Immature natural killer cell (primary cell): ENCODE measurements around the gene TSBP1. TPM values are rescaled to one million over a fixed set of nuclear protein-coding genes. Genes with fewer than 3 reads are reported as not detected.

Experiments
- DNase-seq, 3 donors: peaks; one replicate each; pipeline ENCODE4 v3.0.0; 2022; ENCODE audit warnings: mixed read lengths in 1 of 3
- H3K27ac Mint-ChIP-seq, 6 donors: one replicate each; pipeline ENCODE4 v1.8.0; 2020; ENCODE audit warnings: mixed read lengths in 6 of 6, mild to moderate bottlenecking in 5 of 6, inconsistent platforms in 4 of 6, moderate library complexity in 3 of 6
- H3K27me3 Mint-ChIP-seq, 3 donors: one replicate each; pipeline ENCODE4 v1.8.0; 2020 to 2021; ENCODE audit warnings: low read depth in 3 of 3, mild to moderate bottlenecking in 3 of 3, mixed read lengths in 3 of 3, moderate library complexity in 3 of 3, inconsistent platforms in 1 of 3
- H3K36me3 Mint-ChIP-seq, 3 donors: one replicate each; pipeline ENCODE4 v1.8.0; 2020; ENCODE audit warnings: mixed read lengths in 3 of 3, inconsistent platforms in 2 of 3, mild to moderate bottlenecking in 2 of 3
- H3K4me1 Mint-ChIP-seq, 2 donors: one replicate each; pipeline ENCODE4 v1.8.0; 2020; ENCODE audit warnings: inconsistent platforms in 2 of 2, mild to moderate bottlenecking in 2 of 2, mixed read lengths in 2 of 2, moderate library complexity in 1 of 2
- H3K4me3 Mint-ChIP-seq, 5 donors: one replicate each; pipeline ENCODE4 v1.8.0; 2020; ENCODE audit warnings: mild to moderate bottlenecking in 5 of 5, mixed read lengths in 5 of 5, inconsistent platforms in 3 of 5, moderate library complexity in 3 of 5
- H3K9me3 Mint-ChIP-seq, 6 donors: one replicate each; pipeline ENCODE4 v1.8.0; 2020; ENCODE audit warnings: mild to moderate bottlenecking in 6 of 6, mixed read lengths in 6 of 6, inconsistent platforms in 4 of 6, moderate library complexity in 3 of 6
- polyA plus RNA-seq, 3 donors: library from polyadenylated mRNA; unstranded; fragments of 300-500 nt; fragmentation: Illumina TruSeq; gene quantifications; one replicate each; pipeline ENCODE4 v1.2.3, GENCODE V29; 2021

The TSBP1 gene, protein sequence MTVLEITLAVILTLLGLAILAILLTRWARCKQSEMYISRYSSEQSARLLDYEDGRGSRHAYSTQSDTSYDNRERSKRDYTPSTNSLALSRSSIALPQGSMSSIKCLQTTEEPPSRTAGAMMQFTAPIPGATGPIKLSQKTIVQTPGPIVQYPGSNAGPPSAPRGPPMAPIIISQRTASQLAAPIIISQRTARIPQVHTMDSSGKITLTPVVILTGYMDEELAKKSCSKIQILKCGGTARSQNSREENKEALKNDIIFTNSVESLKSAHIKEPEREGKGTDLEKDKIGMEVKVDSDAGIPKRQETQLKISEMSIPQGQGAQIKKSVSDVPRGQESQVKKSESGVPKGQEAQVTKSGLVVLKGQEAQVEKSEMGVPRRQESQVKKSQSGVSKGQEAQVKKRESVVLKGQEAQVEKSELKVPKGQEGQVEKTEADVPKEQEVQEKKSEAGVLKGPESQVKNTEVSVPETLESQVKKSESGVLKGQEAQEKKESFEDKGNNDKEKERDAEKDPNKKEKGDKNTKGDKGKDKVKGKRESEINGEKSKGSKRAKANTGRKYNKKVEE
- not detected for polyA plus RNA-seq

- Mint-ChIP-seq H3K27me3 (peaks cover 2 to 10% (median 4%) of the 10 kb centered on the region in 3 donors), H3K4me1 (no peaks in the 10 kb centered on the region), H3K36me3 (no peaks in the 10 kb centered on the region), H3K9me3 (no peaks in the 10 kb centered on the region), H3K4me3 (no peak within 1 kb of the TSS), H3K27ac (no peak within 1 kb of the TSS)
- no peak for DNase-seq
These were observed at the start of gene TSBP1 for GRCh38 chr6:32371803-32372202. TSBP1 (minus strand) TSS chr6:32371903; CDS start chr6:32371706, 197 bp downstream.

- H3K4me3 Mint-ChIP-seq = no peak overlapping the region
- no peak overlapping the region for H3K27ac Mint-ChIP-seq
- H3K36me3 Mint-ChIP-seq = no peaks in the 10 kb centered on the region
- peaks cover 0 to 1% (median 0%) of the 10 kb centered on the region in 6 donors for H3K9me3 Mint-ChIP-seq
- H3K4me1 Mint-ChIP-seq = peaks cover 7 to 9% of the 10 kb centered on the region in 2 donors
- no peak for DNase-seq
- H3K27me3 Mint-ChIP-seq = peaks cover 6 to 27% (median 14%) of the 10 kb centered on the region in 3 donors
These were observed 44.3 kb upstream of the TSBP1 start for GRCh38 chr6:32416036-32416435.

- no peaks in the 10 kb centered on the region for H3K36me3 Mint-ChIP-seq
- peak overlapping the region in 1 of 6 donors; percentile 24 for H3K27ac Mint-ChIP-seq
These were observed 43.9 kb upstream of the TSBP1 start for GRCh38 chr6:32415521-32416019.

DNA sequence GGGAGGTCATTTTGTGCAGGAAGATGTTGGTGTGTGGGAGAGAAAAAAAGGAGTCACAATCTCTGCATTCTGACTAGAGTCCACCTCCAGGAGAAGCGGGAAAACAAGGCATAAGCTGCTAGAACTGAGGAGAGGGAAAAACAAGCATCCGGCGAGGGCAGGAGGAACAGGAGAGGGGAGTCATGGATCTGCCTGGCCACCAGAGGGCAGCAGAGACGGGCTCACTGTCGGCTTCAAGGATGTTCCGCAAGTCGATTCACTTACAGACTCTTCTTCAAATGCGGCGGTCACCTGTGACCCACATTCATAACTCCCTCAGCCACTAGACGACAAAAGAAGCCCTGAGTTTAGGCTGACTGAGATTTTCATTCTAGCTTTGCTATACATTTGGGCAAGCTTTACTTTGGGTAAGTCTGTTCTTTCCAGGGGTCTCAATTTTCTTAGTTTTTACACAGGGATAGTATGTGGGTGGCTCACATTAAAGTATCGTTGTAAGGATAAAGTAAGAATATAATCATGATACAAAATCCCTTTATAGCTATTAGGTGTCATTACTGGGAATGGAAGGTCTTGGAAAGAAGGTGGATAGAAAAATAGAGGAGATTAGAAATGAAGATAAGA lies 41.8 kb upstream of the TSBP1 start:
- H3K9me3 Mint-ChIP-seq = peaks cover 0 to 1% (median 0%) of the 10 kb centered on the region in 6 donors
- peak; percentile 69 to 81 (median 74) for DNase-seq
- peaks cover 7 to 9% of the 10 kb centered on the region in 2 donors for H3K4me1 Mint-ChIP-seq
- H3K36me3 Mint-ChIP-seq = no peaks in the 10 kb centered on the region
- H3K27ac Mint-ChIP-seq = no peak overlapping the region
- no peak overlapping the region for H3K4me3 Mint-ChIP-seq
- H3K27me3 Mint-ChIP-seq = peaks cover 6 to 30% (median 14%) of the 10 kb centered on the region in 3 donors

More at GRCh38 chr6:32415521-32416019, 43.9 kb upstream of the TSBP1 start:
- peak; percentile 55 to 61 (median 57) for DNase-seq
- Mint-ChIP-seq H3K4me1 (peaks cover 7 to 9% of the 10 kb centered on the region in 2 donors), H3K27me3 (peaks cover 6 to 29% (median 14%) of the 10 kb centered on the region in 3 donors), H3K9me3 (peaks cover 0 to 1% (median 0%) of the 10 kb centered on the region in 6 donors), H3K4me3 (peak overlapping the region in 1 of 5 donors; percentile 25)

- H3K9me3 Mint-ChIP-seq = peaks cover 0 to 1% (median 0%) of the 10 kb centered on the region in 6 donors
- H3K27me3 Mint-ChIP-seq = peaks cover 6 to 30% (median 14%) of the 10 kb centered on the region in 3 donors
These were observed 40.0 kb upstream of the TSBP1 start for GRCh38 chr6:32411566-32412327.

GRCh38 chr6:32410906-32411305 lies 39.2 kb upstream of the TSBP1 start:
- H3K4me3 Mint-ChIP-seq = no peak overlapping the region
- peaks cover 4 to 30% (median 13%) of the 10 kb centered on the region in 3 donors for H3K27me3 Mint-ChIP-seq
- no peak for DNase-seq
- no peak overlapping the region for H3K27ac Mint-ChIP-seq
- H3K36me3 Mint-ChIP-seq = no peaks in the 10 kb centered on the region
- H3K4me1 Mint-ChIP-seq = peaks cover 7 to 9% of the 10 kb centered on the region in 2 donors
- H3K9me3 Mint-ChIP-seq = peaks cover 0 to 1% (median 0%) of the 10 kb centered on the region in 6 donors

More at GRCh38 chr6:32411566-32412327, 40.0 kb upstream of the TSBP1 start:
- H3K4me1 Mint-ChIP-seq = peaks cover 7 to 9% of the 10 kb centered on the region in 2 donors
- no peak overlapping the region for H3K4me3 Mint-ChIP-seq
- no peak for DNase-seq
- H3K36me3 Mint-ChIP-seq = no peaks in the 10 kb centered on the region
- H3K27ac Mint-ChIP-seq = no peak overlapping the region

DNA sequence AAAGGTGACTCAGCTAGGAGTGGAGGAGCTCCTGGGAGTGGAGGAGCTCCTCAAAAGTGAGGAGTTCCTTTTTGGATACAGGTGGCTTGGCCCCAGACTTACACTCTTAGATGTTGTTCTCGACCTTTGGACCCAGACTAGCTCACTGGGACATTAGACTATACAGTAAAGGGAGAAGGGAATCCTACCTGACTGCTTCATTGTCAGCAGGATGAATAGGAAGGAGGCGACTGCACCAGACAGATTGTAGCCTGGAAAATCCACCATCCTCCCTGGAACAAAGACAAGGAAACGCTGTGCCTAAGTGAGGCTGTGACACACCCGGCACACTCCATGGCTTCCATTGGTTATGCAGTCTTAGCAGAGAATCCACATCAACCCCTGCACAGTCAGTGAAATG lies 35.2 kb upstream of the TSBP1 start, which contains the start of gene BTNL2:
Gene BTNL2 (minus strand): TSS at position 325 of the 400 bp plus-strand sequence. CDS start 58 bp downstream, at position 267.
- Mint-ChIP-seq H3K4me3 (no peak within 1 kb of the TSS), H3K4me1 (no peaks in the 10 kb centered on the region), H3K27ac (no peak within 1 kb of the TSS), H3K9me3 (no peaks in the 10 kb centered on the region), H3K27me3 (peaks cover 0 to 23% (median 7%) of the 10 kb centered on the region in 3 donors), H3K36me3 (no peaks in the 10 kb centered on the region)
- no peak for DNase-seq

DNA sequence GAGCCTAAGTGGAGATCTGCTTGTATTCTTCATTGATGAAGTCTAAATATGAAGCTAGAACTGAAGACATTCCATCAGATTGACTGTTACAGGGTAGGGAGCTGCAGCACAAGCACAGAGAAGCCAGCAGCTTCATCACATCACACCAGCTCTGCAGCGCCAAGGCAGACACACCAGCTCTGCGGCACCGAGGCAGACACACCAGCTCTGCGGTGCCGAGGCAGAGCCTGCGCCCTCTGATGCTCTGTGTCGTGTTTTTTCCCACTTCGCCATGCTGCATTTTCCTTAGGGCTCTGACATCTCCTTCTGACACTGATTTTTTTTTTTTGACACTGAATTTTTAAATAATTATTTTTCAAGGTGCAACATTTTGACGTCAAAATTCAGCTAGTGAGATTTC lies 34.5 kb upstream of the TSBP1 start:
- Mint-ChIP-seq H3K9me3 (no peaks in the 10 kb centered on the region), H3K27ac (no peak overlapping the region), H3K4me3 (no peak overlapping the region), H3K4me1 (no peaks in the 10 kb centered on the region), H3K36me3 (no peaks in the 10 kb centered on the region), H3K27me3 (peaks cover 2 to 23% (median 8%) of the 10 kb centered on the region in 3 donors)
- no peak for DNase-seq

- no peaks in the 10 kb centered on the region for H3K9me3 Mint-ChIP-seq
- H3K4me1 Mint-ChIP-seq = no peaks in the 10 kb centered on the region
- no peak overlapping the region for H3K4me3 Mint-ChIP-seq
- no peak overlapping the region for H3K27ac Mint-ChIP-seq
- peaks cover 2 to 20% (median 8%) of the 10 kb centered on the region in 3 donors for H3K27me3 Mint-ChIP-seq
- no peak for DNase-seq
- H3K36me3 Mint-ChIP-seq = no peaks in the 10 kb centered on the region
These were observed 34.0 kb upstream of the TSBP1 start for GRCh38 chr6:32405656-32406055.

DNA sequence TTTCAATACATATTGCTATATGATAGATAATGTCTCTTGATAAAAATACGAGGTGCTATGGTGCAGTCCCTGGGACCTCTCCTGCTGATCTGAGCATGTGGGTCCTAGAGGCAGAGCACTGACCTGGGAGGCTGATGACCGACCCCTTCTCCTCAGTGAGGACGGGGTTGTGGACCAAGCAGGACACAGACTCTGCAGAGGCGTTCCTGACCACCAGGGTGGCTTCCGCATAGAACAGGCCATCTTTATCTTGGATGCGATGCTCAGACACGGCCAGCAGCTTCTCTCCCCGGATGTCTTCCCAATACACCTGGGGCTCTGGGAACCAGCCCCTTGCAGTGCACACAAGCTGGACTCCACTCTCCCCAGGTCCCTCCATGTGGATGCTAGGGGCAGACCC lies 31.1 kb upstream of the TSBP1 start:
- Mint-ChIP-seq H3K4me1 (no peaks in the 10 kb centered on the region), H3K4me3 (no peak overlapping the region), H3K27ac (no peak overlapping the region), H3K36me3 (no peaks in the 10 kb centered on the region), H3K27me3 (peaks cover 2 to 29% (median 10%) of the 10 kb centered on the region in 3 donors), H3K9me3 (no peaks in the 10 kb centered on the region)
- no peak for DNase-seq

GRCh38 chr6:32401284-32401963 lies 29.7 kb upstream of the TSBP1 start:
- Mint-ChIP-seq H3K4me1 (no peaks in the 10 kb centered on the region), H3K36me3 (no peaks in the 10 kb centered on the region), H3K4me3 (no peak overlapping the region), H3K27ac (no peak overlapping the region), H3K9me3 (no peaks in the 10 kb centered on the region), H3K27me3 (peaks cover 2 to 30% (median 10%) of the 10 kb centered on the region in 3 donors)
- no peak for DNase-seq

GRCh38 chr6:32397252-32397920 lies 25.7 kb upstream of the TSBP1 start:
- no peak for DNase-seq
- Mint-ChIP-seq H3K4me1 (no peaks in the 10 kb centered on the region), H3K36me3 (no peaks in the 10 kb centered on the region), H3K27ac (no peak overlapping the region), H3K27me3 (peaks cover 5 to 23% (median 11%) of the 10 kb centered on the region in 3 donors), H3K9me3 (no peaks in the 10 kb centered on the region), H3K4me3 (no peak overlapping the region)
